Measurements from ENCODE around the gene PPT2. TPM values are rescaled to one million over a fixed set of nuclear protein-coding genes. Genes with fewer than 3 reads are reported as not detected.

PPT2 gene
- total and polyA plus RNA-seq, 2 experiments from 2014 or later = 8.9 to 20.6 TPM

DNA sequence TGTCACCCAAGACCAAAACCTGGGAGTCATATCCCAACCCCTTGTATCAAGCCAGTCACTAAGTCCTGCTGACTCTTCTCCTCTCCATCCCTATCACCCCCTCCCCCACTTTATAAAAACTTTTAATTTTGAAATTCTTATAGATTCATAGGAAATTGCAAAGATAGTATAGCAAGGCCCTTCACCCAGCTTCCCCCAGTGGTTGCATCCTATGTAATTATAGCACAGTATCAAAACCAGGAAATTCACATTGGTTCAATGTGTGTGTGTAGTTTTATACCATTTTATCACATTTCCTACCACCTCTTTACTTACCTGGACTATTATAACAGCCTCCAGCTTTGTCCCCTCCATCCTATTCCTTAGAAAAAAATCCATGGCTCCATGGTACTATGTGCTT lies 4.1 kb downstream of the PPT2 start (continued):
- TF ChIP-seq, protein P1, sequence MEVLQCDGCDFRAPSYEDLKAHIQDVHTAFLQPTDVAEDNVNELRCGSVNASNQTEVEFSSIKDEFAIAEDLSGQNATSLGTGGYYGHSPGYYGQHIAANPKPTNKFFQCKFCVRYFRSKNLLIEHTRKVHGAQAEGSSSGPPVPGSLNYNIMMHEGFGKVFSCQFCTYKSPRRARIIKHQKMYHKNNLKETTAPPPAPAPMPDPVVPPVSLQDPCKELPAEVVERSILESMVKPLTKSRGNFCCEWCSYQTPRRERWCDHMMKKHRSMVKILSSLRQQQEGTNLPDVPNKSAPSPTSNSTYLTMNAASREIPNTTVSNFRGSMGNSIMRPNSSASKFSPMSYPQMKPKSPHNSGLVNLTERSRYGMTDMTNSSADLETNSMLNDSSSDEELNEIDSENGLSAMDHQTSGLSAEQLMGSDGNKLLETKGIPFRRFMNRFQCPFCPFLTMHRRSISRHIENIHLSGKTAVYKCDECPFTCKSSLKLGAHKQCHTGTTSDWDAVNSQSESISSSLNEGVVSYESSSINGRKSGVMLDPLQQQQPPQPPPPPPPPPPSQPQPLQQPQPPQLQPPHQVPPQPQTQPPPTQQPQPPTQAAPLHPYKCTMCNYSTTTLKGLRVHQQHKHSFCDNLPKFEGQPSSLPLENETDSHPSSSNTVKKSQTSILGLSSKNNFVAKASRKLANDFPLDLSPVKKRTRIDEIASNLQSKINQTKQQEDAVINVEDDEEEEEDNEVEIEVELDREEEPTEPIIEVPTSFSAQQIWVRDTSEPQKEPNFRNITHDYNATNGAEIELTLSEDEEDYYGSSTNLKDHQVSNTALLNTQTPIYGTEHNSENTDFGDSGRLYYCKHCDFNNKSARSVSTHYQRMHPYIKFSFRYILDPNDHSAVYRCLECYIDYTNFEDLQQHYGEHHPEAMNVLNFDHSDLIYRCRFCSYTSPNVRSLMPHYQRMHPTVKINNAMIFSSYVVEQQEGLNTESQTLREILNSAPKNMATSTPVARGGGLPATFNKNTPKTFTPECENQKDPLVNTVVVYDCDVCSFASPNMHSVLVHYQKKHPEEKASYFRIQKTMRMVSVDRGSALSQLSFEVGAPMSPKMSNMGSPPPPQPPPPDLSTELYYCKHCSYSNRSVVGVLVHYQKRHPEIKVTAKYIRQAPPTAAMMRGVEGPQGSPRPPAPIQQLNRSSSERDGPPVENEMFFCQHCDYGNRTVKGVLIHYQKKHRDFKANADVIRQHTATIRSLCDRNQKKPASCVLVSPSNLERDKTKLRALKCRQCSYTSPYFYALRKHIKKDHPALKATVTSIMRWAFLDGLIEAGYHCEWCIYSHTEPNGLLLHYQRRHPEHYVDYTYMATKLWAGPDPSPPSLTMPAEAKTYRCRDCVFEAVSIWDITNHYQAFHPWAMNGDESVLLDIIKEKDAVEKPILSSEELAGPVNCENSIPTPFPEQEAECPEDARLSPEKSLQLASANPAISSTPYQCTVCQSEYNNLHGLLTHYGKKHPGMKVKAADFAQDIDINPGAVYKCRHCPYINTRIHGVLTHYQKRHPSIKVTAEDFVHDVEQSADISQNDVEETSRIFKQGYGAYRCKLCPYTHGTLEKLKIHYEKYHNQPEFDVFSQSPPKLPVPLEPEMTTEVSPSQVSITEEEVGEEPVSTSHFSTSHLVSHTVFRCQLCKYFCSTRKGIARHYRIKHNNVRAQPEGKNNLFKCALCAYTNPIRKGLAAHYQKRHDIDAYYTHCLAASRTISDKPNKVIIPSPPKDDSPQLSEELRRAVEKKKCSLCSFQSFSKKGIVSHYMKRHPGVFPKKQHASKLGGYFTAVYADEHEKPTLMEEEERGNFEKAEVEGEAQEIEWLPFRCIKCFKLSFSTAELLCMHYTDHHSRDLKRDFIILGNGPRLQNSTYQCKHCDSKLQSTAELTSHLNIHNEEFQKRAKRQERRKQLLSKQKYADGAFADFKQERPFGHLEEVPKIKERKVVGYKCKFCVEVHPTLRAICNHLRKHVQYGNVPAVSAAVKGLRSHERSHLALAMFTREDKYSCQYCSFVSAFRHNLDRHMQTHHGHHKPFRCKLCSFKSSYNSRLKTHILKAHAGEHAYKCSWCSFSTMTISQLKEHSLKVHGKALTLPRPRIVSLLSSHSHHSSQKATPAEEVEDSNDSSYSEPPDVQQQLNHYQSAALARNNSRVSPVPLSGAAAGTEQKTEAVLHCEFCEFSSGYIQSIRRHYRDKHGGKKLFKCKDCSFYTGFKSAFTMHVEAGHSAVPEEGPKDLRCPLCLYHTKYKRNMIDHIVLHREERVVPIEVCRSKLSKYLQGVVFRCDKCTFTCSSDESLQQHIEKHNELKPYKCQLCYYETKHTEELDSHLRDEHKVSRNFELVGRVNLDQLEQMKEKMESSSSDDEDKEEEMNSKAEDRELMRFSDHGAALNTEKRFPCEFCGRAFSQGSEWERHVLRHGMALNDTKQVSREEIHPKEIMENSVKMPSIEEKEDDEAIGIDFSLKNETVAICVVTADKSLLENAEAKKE (CRISPR knock-in tag; IDR thresholded peaks at IDR 0.05) = no peak

DNA sequence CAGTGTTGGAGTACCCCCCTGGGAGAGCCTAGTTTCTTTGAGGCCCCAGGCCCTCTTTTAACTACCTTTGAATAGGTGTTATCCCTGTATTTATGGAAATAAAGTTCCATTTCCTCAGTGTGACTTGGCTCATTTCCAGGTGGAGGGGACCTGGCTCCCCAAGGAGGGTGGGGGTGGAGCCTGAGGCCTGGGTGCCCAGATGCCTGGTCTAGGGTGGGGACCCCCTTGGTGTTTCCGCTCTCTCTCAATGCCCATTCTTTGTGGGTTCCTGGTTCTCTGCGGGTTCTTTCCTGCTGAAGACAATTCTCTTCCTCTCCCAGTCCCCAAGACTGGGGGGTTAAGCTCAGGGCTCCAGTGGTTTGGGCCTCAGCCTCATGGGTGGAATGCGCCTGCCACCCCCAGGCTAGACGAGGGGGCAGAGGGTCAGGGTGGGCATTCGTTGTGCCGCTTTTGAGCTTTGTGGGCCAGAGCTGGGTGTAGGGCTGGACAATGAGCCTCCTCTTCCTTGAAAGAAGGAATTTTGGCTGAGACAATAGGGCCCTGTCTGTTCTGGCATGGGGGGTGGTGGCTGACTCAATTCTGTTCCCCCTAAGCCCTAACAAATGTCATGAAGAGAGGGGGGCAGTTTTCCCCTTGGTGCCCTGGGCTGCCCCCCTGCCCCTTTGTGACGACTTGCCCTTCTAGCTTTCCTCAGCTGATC lies 9.8 kb downstream of the PPT2 start:
- no peak overlapping the region for H3K4me3 ChIP-seq
- no peaks in the 10 kb centered on the region for H3K9me3 Mint-ChIP-seq
- H3K4me3 Mint-ChIP-seq = no peak overlapping the region
- ATAC-seq = no peak
- peaks cover 55% of the 10 kb centered on the region for H3K36me3 Mint-ChIP-seq (ENCODE audit: low read depth)
- H3K27ac ChIP-seq (ENCODE audit: low read depth) = no peak overlapping the region
- H3K27me3 ChIP-seq (ENCODE audit: insufficient read depth) = no peaks in the 10 kb centered on the region
- peaks cover 4% of the 10 kb centered on the region; the same call in 1 of the 2 replicates for H3K36me3 ChIP-seq (ENCODE audit: insufficient read depth)
- H3K79me2 ChIP-seq (replicated peaks; ENCODE audit: insufficient read depth) = no peaks in the 10 kb centered on the region
- no peak overlapping the region for H3K4me2 ChIP-seq
- no peak overlapping the region for H2AFZ ChIP-seq
- H4K20me1 ChIP-seq (replicated peaks; ENCODE audit: insufficient read depth) = no peaks in the 10 kb centered on the region; the same call in 1 of the 2 replicates
- peaks cover 23% of the 10 kb centered on the region for H3K4me1 Mint-ChIP-seq
- H3K27me3 Mint-ChIP-seq (ENCODE audit: insufficient read depth, low read depth, poor library complexity) = peaks cover 7% of the 10 kb centered on the region
- no peak for DNase-seq (ENCODE audit: low spot score)
- H3K27ac Mint-ChIP-seq = peak overlapping the region; percentile 65
- peaks cover 12% of the 10 kb centered on the region for H3F3A ChIP-seq (replicated peaks; ENCODE audit: low read depth)
- peaks cover 12% of the 10 kb centered on the region for H3K4me1 ChIP-seq (ENCODE audit: insufficient read depth)
- H3K9me2 ChIP-seq (ENCODE audit: insufficient read depth) = no peaks in the 10 kb centered on the region
- TF ChIP-seq CREB1 (CRISPR knock-in tag; IDR thresholded peaks at IDR 0.05; ENCODE audit: low read depth) (no peak), ZNF114 (CRISPR knock-in tag; IDR thresholded peaks at IDR 0.05) (no peak), EZH2 (IDR thresholded peaks at IDR 0.05; ENCODE audit: low read depth, unreplicated experiment) (no peak), JUNB (IDR thresholded peaks at IDR 0.05; ENCODE audit: unreplicated experiment) (no peak), STAT1 (IDR thresholded peaks at IDR 0.05; ENCODE audit: unreplicated experiment) (no peak), NANOG (IDR thresholded peaks at IDR 0.05; ENCODE audit: borderline replicate concordance) (no peak), ZNF331 (CRISPR knock-in tag; IDR thresholded peaks at IDR 0.05; ENCODE audit: low read depth) (no peak), POLR2AphosphoS5 (IDR thresholded peaks at IDR 0.05; ENCODE audit: low read depth) (no peak), EZH2phosphoT487 (IDR thresholded peaks at IDR 0.05; ENCODE audit: unreplicated experiment) (no peak)
- TF ChIP-seq, protein P2, sequence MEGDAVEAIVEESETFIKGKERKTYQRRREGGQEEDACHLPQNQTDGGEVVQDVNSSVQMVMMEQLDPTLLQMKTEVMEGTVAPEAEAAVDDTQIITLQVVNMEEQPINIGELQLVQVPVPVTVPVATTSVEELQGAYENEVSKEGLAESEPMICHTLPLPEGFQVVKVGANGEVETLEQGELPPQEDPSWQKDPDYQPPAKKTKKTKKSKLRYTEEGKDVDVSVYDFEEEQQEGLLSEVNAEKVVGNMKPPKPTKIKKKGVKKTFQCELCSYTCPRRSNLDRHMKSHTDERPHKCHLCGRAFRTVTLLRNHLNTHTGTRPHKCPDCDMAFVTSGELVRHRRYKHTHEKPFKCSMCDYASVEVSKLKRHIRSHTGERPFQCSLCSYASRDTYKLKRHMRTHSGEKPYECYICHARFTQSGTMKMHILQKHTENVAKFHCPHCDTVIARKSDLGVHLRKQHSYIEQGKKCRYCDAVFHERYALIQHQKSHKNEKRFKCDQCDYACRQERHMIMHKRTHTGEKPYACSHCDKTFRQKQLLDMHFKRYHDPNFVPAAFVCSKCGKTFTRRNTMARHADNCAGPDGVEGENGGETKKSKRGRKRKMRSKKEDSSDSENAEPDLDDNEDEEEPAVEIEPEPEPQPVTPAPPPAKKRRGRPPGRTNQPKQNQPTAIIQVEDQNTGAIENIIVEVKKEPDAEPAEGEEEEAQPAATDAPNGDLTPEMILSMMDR (conservative IDR thresholded peaks at IDR 0.05; ENCODE audit: low read depth in 2 of 2) = no peak
- TF ChIP-seq, protein P3, sequence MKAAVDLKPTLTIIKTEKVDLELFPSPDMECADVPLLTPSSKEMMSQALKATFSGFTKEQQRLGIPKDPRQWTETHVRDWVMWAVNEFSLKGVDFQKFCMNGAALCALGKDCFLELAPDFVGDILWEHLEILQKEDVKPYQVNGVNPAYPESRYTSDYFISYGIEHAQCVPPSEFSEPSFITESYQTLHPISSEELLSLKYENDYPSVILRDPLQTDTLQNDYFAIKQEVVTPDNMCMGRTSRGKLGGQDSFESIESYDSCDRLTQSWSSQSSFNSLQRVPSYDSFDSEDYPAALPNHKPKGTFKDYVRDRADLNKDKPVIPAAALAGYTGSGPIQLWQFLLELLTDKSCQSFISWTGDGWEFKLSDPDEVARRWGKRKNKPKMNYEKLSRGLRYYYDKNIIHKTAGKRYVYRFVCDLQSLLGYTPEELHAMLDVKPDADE (IDR thresholded peaks at IDR 0.05) = no peak
- TF ChIP-seq, protein P4, sequence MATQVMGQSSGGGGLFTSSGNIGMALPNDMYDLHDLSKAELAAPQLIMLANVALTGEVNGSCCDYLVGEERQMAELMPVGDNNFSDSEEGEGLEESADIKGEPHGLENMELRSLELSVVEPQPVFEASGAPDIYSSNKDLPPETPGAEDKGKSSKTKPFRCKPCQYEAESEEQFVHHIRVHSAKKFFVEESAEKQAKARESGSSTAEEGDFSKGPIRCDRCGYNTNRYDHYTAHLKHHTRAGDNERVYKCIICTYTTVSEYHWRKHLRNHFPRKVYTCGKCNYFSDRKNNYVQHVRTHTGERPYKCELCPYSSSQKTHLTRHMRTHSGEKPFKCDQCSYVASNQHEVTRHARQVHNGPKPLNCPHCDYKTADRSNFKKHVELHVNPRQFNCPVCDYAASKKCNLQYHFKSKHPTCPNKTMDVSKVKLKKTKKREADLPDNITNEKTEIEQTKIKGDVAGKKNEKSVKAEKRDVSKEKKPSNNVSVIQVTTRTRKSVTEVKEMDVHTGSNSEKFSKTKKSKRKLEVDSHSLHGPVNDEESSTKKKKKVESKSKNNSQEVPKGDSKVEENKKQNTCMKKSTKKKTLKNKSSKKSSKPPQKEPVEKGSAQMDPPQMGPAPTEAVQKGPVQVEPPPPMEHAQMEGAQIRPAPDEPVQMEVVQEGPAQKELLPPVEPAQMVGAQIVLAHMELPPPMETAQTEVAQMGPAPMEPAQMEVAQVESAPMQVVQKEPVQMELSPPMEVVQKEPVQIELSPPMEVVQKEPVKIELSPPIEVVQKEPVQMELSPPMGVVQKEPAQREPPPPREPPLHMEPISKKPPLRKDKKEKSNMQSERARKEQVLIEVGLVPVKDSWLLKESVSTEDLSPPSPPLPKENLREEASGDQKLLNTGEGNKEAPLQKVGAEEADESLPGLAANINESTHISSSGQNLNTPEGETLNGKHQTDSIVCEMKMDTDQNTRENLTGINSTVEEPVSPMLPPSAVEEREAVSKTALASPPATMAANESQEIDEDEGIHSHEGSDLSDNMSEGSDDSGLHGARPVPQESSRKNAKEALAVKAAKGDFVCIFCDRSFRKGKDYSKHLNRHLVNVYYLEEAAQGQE (IDR thresholded peaks at IDR 0.05; ENCODE audit: unreplicated experiment) = no peak

Data from GM23338 (cell line).